ENCODE results near the gene C3orf18. TPM values are rescaled to one million over a fixed set of nuclear protein-coding genes. Genes with fewer than 3 reads are reported as not detected.

C3orf18 gene
- polyA plus RNA-seq, 1 donor (not counting 4 experiments of a cell fraction or from before 2014, with no cell fraction given) = 1.4 TPM

GRCh38 chr3:50536471-50537180 is 30.9 kb downstream of the C3orf18 start:
- no peak for FAIRE-seq
- no peaks in the 10 kb centered on the region for H3K36me3 ChIP-seq (ENCODE audit: control insufficient read depth in 2 of 2, extremely low read depth in 1 of 2, insufficient read depth in 2 of 2, low read length in 2 of 2)
- H3K9me3 ChIP-seq (ENCODE audit: control insufficient read depth, low read depth, low read length) = no peaks in the 10 kb centered on the region
- H4K20me1 ChIP-seq (ENCODE audit: control insufficient read depth, extremely low read depth, insufficient read depth, low read length) = no peaks in the 10 kb centered on the region
- no peak overlapping the region for H2AFZ ChIP-seq (ENCODE audit: control insufficient read depth, low read length)
- H3K9me1 ChIP-seq (ENCODE audit: control insufficient read depth, extremely low read depth, insufficient read depth, low read length) = no peaks in the 10 kb centered on the region
- peaks cover 47% of the 10 kb centered on the region for H3K27me3 ChIP-seq (ENCODE audit: control insufficient read depth, extremely low read depth, insufficient read depth, low read length)
- no peak for DNase-seq (ENCODE audit: low read depth, low spot score)
- no peak overlapping the region for H3K9ac ChIP-seq (ENCODE audit: control insufficient read depth, extremely low read depth, insufficient read depth, low read length)
- no peak overlapping the region for H3K4me3 ChIP-seq (ENCODE audit: control insufficient read depth in 2 of 3, extremely low read depth in 1 of 3, insufficient read depth in 2 of 3, low read depth in 1 of 3, low read length in 3 of 3)
- H3K4me2 ChIP-seq (ENCODE audit: control insufficient read depth, extremely low read depth, insufficient read depth, low read depth, low read length) = no peak overlapping the region
- TF ChIP-seq CTCF (optimal IDR thresholded peaks at IDR 0.05 in 1 of 3, IDR thresholded peaks at IDR 0.05 in 1 of 3, conservative IDR thresholded peaks at IDR 0.05 in 1 of 3; ENCODE audit: extremely low read depth in 1 of 3, insufficient read depth in 2 of 3, low read length in 3 of 3) = no peak
- no peak for TF ChIP-seq EZH2 (IDR thresholded peaks at IDR 0.05; ENCODE audit: low read length)
- no peak overlapping the region for H3K27ac ChIP-seq (ENCODE audit: control insufficient read depth, insufficient read depth, low read length)
- H3K79me2 ChIP-seq (ENCODE audit: control insufficient read depth, insufficient read depth, low read length) = no peaks in the 10 kb centered on the region
- dilution Hi-C loops (cut with MboI; ENCODE audit: extremely low pct_ligation_motif_present, low sequenced_read_pairs) = no loop called here
- peaks cover 12% of the 10 kb centered on the region for H3K4me1 ChIP-seq (ENCODE audit: control insufficient read depth, extremely low read depth, insufficient read depth, low read length)

- no peak overlapping the region for H3K4me3 ChIP-seq (ENCODE audit: control insufficient read depth in 2 of 3, extremely low read depth in 1 of 3, insufficient read depth in 2 of 3, low read depth in 1 of 3, low read length in 3 of 3)
- no peak overlapping the region for H2AFZ ChIP-seq (ENCODE audit: control insufficient read depth, low read length)
- no peak overlapping the region for H3K27ac ChIP-seq (ENCODE audit: control insufficient read depth, insufficient read depth, low read length)
- TF ChIP-seq EZH2 (IDR thresholded peaks at IDR 0.05; ENCODE audit: low read length) (no peak), CTCF (optimal IDR thresholded peaks at IDR 0.05 in 1 of 3, IDR thresholded peaks at IDR 0.05 in 1 of 3, conservative IDR thresholded peaks at IDR 0.05 in 1 of 3; ENCODE audit: extremely low read depth in 1 of 3, insufficient read depth in 2 of 3, low read length in 3 of 3) (no peak)
- DNase-seq (ENCODE audit: low read depth, low spot score) (no peak), FAIRE-seq (no peak)
- H3K4me2 ChIP-seq (ENCODE audit: control insufficient read depth, extremely low read depth, insufficient read depth, low read depth, low read length) = no peak overlapping the region
- no peaks in the 10 kb centered on the region for H3K36me3 ChIP-seq (ENCODE audit: control insufficient read depth in 2 of 2, extremely low read depth in 1 of 2, insufficient read depth in 2 of 2, low read length in 2 of 2)
- H3K9ac ChIP-seq (ENCODE audit: control insufficient read depth, extremely low read depth, insufficient read depth, low read length) = no peak overlapping the region
- H4K20me1 ChIP-seq (ENCODE audit: control insufficient read depth, extremely low read depth, insufficient read depth, low read length) = no peaks in the 10 kb centered on the region
- H3K9me3 ChIP-seq (ENCODE audit: control insufficient read depth, low read depth, low read length) = no peaks in the 10 kb centered on the region
- dilution Hi-C loops (cut with MboI; ENCODE audit: extremely low pct_ligation_motif_present, low sequenced_read_pairs) = no loop called here
- no peaks in the 10 kb centered on the region for H3K9me1 ChIP-seq (ENCODE audit: control insufficient read depth, extremely low read depth, insufficient read depth, low read length)
- no peaks in the 10 kb centered on the region for H3K79me2 ChIP-seq (ENCODE audit: control insufficient read depth, insufficient read depth, low read length)
- peaks cover 64% of the 10 kb centered on the region for H3K27me3 ChIP-seq (ENCODE audit: control insufficient read depth, extremely low read depth, insufficient read depth, low read length)
- H3K4me1 ChIP-seq (ENCODE audit: control insufficient read depth, extremely low read depth, insufficient read depth, low read length) = peaks cover 7% of the 10 kb centered on the region
Observed at GRCh38 chr3:50534681-50535330, 32.7 kb downstream of the C3orf18 start.

Measured in keratinocyte (primary cell).